ENCODE results near the gene RALGAPA1.
A peak's percentile ranks its signal among the peaks of the same experiment; 100 is the strongest.
"Not testable (repeated sequence)": the region's sequence is repeated elsewhere in the genome, so short reads cannot be mapped to it uniquely, and the experiment has no call there.

Gene RALGAPA1

DNA sequence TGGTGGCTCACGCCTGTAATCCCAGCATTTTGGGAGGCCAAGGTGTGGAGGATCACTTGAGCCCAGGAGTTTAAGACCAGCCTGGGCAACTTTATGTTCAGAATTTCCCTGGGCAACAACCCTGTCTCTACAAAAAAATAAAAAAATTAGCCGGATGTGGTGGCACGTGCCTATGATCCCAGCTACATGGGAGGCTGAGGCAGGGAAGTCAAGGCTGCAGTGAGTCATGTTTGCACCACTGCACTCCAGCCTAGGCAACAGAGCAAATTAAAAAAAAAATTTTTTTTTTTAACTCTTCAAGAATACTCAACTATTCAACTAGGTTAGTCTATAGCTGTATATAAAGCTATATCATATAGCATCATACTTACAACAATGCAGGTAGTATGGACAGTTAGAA, 113.0 kb downstream of the RALGAPA1 start:
- TF ChIP-seq ELF4 (IDR thresholded peaks at IDR 0.05) (no peak), TARDBP (IDR thresholded peaks at IDR 0.05) (no peak)
- ChIA-PET POLR2A (no interaction called here), CTCF (interaction anchor here (0.5 to 1.0 kb wide), 3 partner anchors 9 to 670 kb away, joined by 3 read pairs; no protein-coding TSS in a partner anchor)
- DNase-seq (ENCODE audit: extremely low spot score) = no peak

DNA sequence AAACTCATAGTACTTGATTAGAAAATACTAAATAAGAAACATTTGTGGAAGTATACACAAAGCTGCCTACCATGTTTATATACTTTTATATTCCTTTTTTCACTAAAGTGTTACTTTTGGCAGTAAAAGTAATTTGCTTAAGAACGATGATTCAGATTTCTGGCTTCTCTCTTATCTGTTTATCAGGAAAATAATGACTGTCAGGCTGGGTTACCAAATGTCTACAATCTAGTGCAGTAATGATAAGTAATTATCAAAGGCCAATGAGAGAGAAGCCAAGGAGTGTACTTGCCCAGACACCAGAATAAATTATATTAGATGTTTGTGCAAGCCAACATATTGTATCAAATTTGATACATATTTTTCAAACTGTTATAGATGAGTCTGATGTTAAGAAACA, 113.4 kb downstream of the RALGAPA1 start:
- CTCF ChIA-PET = interaction anchor here (0.6 to 1.0 kb wide), 3 partner anchors 9 to 1535 kb away, joined by 3 read pairs; no protein-coding TSS in a partner anchor
- DNase-seq (ENCODE audit: extremely low spot score) = no peak
- POLR2A ChIA-PET = interaction anchor here (1.2 kb wide), 1 partner anchor 130 kb away, joined by 3 read pairs; the partner anchor contains the start of gene BRMS1L
- TF ChIP-seq SUZ12 (IDR thresholded peaks at IDR 0.05) (no peak), PKNOX1 (IDR thresholded peaks at IDR 0.05) (no peak), TARDBP (IDR thresholded peaks at IDR 0.05) (no peak)

DNA sequence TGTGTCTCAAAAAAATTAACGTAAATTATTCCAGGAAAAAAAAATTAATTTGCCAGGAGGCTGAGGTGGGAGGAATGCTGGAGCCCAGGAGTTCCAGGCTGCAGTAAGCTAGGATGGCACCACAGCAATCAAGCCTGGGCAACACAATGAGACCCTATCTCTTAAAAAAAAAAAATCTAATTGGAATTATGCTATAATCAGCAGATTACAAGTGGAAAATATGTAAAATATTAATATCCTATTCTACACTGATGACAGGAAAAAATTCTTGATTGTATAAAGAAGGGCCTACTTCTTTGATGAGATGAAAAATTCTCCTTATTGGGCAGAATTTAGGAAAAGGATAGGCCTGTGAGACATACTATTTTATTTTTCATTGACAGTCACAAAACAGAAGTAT, 114.0 kb downstream of the RALGAPA1 start:
- CTCF ChIA-PET = interaction anchor here (0.6 kb wide), 1 partner anchor 1536 kb away, joined by 3 read pairs; no protein-coding TSS in a partner anchor
- POLR2A ChIA-PET = interaction anchor here (1.2 kb wide), 1 partner anchor 131 kb away, joined by 3 read pairs; the partner anchor contains the start of gene BRMS1L

DNA sequence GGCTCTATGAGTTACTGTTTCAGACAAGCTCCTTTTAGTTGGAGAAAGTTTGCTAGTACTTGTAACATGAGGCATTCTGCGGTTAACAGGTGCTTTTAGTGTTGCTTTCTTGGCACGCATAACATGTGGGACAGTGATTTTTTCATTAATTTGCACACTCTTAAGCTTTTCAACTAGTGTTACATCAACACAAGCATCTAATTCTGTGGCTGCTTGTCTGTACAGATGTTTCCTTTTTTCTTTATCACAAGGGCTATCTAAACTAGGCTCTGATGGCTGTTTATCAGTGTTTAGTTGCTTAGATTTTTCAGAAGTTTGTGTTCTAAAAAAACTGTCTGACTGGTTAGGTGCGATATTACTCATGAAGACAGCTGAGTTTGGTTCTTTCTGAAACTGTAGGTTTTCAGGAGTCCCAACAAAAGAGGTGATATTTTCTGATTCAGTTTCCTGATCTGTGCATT, 120.1 kb downstream of the RALGAPA1 start:
- no peak for DNase-seq (ENCODE audit: extremely low spot score)
- ChIA-PET POLR2A (no interaction called here), CTCF (interaction anchor here (0.6 to 0.9 kb wide), 2 partner anchors 133 to 547 kb away, joined by 3 read pairs; no protein-coding TSS in a partner anchor)
- no peak for TF ChIP-seq ELF4 (IDR thresholded peaks at IDR 0.05)
- no peak for TF ChIP-seq FOXM1 (IDR thresholded peaks at IDR 0.05; ENCODE audit: borderline replicate concordance)
- no peak for TF ChIP-seq NFRKB (IDR thresholded peaks at IDR 0.05)
- no peak for TF ChIP-seq LEF1 (IDR thresholded peaks at IDR 0.05; ENCODE audit: borderline replicate concordance)
- TF ChIP-seq ZNF384 (IDR thresholded peaks at IDR 0.05) = no peak
- TF ChIP-seq FOXK2 (IDR thresholded peaks at IDR 0.05) = no peak
- no peak for TF ChIP-seq SUZ12 (IDR thresholded peaks at IDR 0.05)

More for the DNA sequence above, 114.0 kb downstream of the RALGAPA1 start:
- TF ChIP-seq CTBP1 (IDR thresholded peaks at IDR 0.05; ENCODE audit: borderline replicate concordance) (no peak), ARNT (IDR thresholded peaks at IDR 0.05) (no peak), PKNOX1 (IDR thresholded peaks at IDR 0.05) (no peak), BHLHE40 (IDR thresholded peaks at IDR 0.05; ENCODE audit: borderline replicate concordance) (no peak), L3MBTL2 (conservative IDR thresholded peaks at IDR 0.05) (no peak), LEF1 (IDR thresholded peaks at IDR 0.05; ENCODE audit: borderline replicate concordance) (no peak), NFRKB (IDR thresholded peaks at IDR 0.05) (no peak), SUZ12 (IDR thresholded peaks at IDR 0.05) (no peak), FOXK2 (IDR thresholded peaks at IDR 0.05) (no peak)
- DNase-seq (ENCODE audit: extremely low spot score) = no peak

DNA sequence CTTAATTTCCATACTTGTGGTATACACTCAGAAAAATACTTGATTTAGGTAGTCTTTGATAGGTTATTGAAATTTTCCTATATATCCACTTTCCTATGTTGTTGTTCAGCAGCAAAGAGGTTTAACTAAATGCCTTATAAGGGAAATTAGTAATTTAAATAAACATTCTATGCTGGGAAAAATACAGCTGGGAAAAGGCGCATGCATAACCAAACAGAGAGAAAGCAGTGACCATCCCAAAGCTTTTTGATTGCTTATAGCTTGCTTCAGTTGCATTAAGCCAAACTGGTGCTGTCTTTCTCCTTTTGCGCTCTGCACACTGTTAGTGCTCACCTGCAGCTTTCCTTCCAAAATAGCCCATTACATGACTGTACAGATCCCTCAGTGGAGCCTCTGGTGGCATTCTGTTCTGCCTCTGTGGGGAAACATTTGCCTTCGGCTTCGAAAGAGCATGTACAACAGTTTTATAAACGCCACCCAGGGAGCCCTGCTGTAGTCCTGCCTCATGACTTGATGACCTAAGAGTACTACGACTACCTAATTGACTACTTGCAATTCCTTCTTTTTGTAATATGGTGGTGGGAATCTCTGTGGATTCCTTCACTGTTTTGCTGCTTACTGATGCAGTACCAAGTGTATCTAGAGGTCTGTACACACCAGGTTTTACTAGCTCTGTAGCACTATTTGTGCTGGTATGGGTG, 120.8 kb downstream of the RALGAPA1 start:
- CTCF ChIA-PET = interaction anchor here (0.5 to 1.6 kb wide), 3 partner anchors 86 to 249 kb away, joined by 3 to 6 read pairs (median 3); no protein-coding TSS in a partner anchor

DNA sequence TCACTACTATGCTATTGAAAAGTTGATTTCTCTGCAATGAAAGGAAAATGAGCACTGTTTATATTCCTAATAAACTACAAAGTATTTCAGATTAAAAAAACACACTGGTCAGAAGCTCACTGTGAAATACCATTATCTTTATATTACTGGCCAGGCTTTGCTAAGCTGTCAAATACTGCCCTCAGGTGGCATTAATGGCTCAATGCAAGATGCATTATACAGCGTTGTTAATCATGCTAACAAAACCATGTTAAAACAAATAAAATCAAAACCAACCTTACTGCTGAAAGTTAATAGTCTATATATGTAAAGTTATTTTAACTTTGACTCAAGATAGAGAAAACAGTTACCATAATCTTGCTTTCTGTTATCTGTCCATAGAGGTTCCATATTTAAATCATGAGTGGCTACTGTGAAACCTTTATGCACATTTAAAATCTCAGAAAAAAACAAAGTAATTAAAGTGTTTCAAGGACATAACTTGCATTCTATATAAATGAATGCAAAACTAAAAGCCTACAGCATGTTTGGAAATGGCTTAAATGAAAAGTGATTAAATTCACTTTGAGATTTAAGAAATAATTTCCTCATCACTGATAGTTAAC, 121.7 kb downstream of the RALGAPA1 start:
- TF ChIP-seq PKNOX1 (IDR thresholded peaks at IDR 0.05) (0 out of 2 replicates have a peak, but pooled peaks have one; percentile 7), ELF4 (IDR thresholded peaks at IDR 0.05) (no peak)
- POLR2A ChIA-PET = no interaction called here
- CTCF ChIA-PET = interaction anchor here (0.6 to 1.6 kb wide), 10 partner anchors 9 to 538 kb away, joined by 3 to 6 read pairs (median 3); no protein-coding TSS in a partner anchor
- DNase-seq (ENCODE audit: extremely low spot score) = peak; percentile 41

More for the DNA sequence above, 120.8 kb downstream of the RALGAPA1 start:
- TF ChIP-seq HDGF (IDR thresholded peaks at IDR 0.05; ENCODE audit: borderline replicate concordance) = no peak
- TF ChIP-seq FOXK2 (IDR thresholded peaks at IDR 0.05) = no peak
- no peak for TF ChIP-seq L3MBTL2 (conservative IDR thresholded peaks at IDR 0.05)
- TF ChIP-seq NFRKB (IDR thresholded peaks at IDR 0.05) = no peak
- TF ChIP-seq PKNOX1 (IDR thresholded peaks at IDR 0.05) = no peak
- POLR2A ChIA-PET = no interaction called here
- DNase-seq (ENCODE audit: extremely low spot score) = no peak

- POLR2A ChIA-PET; DNase-seq (ENCODE audit: extremely low spot score); CTCF ChIA-PET: not testable (repeated sequence)
Measured at GRCh38 chr14:35683688-35684087, 125.4 kb downstream of the RALGAPA1 start.

Data from HEK293T (cell line).